ENCODE measurements around the gene FANCL. TPM values are rescaled to one million over a fixed set of nuclear protein-coding genes. Genes with fewer than 3 reads are reported as not detected.
A peak's percentile ranks its signal among the peaks of the same experiment; 100 is the strongest.

FANCL gene
- total and polyA plus RNA-seq, 9 of the 15 experiments (the other 6 are each of a cell fraction or from before 2014, with no cell fraction given), result 36.7 to 120 (median 58.5) TPM

DNA sequence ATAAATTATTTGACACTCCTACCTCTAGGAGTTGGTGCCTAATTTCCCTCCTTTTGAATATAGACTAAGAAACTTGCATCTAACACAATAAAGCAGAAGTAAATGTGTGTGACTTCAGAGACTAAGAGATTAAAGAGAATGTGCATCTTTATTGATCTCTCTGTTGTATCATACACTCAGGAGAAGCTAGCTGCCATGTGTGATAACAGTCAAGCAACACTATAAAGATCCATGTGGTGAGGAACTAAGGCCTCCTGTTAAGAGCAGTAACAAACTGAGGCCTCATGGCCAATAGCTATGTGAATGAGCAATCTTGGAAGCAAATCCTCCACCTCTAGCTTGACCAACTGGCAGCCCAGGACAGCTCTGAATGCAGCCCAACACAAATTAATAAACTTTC lies 3.4 kb downstream of the FANCL start (continued):
- TF ChIP-seq NCOA1 (IDR thresholded peaks at IDR 0.05; ENCODE audit: low read depth), result no peak
- TF ChIP-seq ZNF79 (CRISPR knock-in tag; IDR thresholded peaks at IDR 0.05; ENCODE audit: low read depth), result 0 out of 2 replicates have a peak, but pooled peaks have one; percentile 42
- TF ChIP-seq, protein P1, sequence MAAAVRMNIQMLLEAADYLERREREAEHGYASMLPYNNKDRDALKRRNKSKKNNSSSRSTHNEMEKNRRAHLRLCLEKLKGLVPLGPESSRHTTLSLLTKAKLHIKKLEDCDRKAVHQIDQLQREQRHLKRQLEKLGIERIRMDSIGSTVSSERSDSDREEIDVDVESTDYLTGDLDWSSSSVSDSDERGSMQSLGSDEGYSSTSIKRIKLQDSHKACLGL (CRISPR knock-in tag; IDR thresholded peaks at IDR 0.05; ENCODE audit: borderline replicate concordance, poor library complexity, severe bottlenecking), result no peak
- TF ChIP-seq ZNF444 (CRISPR knock-in tag; IDR thresholded peaks at IDR 0.05), result no peak
- TF ChIP-seq, protein P2, sequence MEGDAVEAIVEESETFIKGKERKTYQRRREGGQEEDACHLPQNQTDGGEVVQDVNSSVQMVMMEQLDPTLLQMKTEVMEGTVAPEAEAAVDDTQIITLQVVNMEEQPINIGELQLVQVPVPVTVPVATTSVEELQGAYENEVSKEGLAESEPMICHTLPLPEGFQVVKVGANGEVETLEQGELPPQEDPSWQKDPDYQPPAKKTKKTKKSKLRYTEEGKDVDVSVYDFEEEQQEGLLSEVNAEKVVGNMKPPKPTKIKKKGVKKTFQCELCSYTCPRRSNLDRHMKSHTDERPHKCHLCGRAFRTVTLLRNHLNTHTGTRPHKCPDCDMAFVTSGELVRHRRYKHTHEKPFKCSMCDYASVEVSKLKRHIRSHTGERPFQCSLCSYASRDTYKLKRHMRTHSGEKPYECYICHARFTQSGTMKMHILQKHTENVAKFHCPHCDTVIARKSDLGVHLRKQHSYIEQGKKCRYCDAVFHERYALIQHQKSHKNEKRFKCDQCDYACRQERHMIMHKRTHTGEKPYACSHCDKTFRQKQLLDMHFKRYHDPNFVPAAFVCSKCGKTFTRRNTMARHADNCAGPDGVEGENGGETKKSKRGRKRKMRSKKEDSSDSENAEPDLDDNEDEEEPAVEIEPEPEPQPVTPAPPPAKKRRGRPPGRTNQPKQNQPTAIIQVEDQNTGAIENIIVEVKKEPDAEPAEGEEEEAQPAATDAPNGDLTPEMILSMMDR (IDR thresholded peaks at IDR 0.05 in 2 of 3, conservative IDR thresholded peaks at IDR 0.05 in 1 of 3; ENCODE audit: insufficient read depth in 2 of 3, low read depth in 1 of 3, low read length in 3 of 3), result no peak
- no peak for TF ChIP-seq CBFB (CRISPR knock-in tag; IDR thresholded peaks at IDR 0.05)
- peak; percentile 52; the same call in 1 of the 2 replicates for TF ChIP-seq CTBP1 (IDR thresholded peaks at IDR 0.05; ENCODE audit: borderline replicate concordance)
- TF ChIP-seq MEIS2 (IDR thresholded peaks at IDR 0.05; ENCODE audit: partially characterized antibody), result peak; percentile 54
- TF ChIP-seq, protein P3, sequence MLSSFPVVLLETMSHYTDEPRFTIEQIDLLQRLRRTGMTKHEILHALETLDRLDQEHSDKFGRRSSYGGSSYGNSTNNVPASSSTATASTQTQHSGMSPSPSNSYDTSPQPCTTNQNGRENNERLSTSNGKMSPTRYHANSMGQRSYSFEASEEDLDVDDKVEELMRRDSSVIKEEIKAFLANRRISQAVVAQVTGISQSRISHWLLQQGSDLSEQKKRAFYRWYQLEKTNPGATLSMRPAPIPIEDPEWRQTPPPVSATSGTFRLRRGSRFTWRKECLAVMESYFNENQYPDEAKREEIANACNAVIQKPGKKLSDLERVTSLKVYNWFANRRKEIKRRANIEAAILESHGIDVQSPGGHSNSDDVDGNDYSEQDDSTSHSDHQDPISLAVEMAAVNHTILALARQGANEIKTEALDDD (IDR thresholded peaks at IDR 0.05), result 0 out of 2 replicates have a peak, but pooled peaks have one; percentile 29
- no peak for TF ChIP-seq PRPF4 (IDR thresholded peaks at IDR 0.05; ENCODE audit: insufficient read depth, low read depth, low read length, poor library complexity, severe bottlenecking)
- TF ChIP-seq HLTF (IDR thresholded peaks at IDR 0.05), result no peak
- TF ChIP-seq MCM7 (IDR thresholded peaks at IDR 0.05), result no peak
- TF ChIP-seq MXI1 (IDR thresholded peaks at IDR 0.05; ENCODE audit: low read depth, low read length), result no peak
- TF ChIP-seq, protein P4, sequence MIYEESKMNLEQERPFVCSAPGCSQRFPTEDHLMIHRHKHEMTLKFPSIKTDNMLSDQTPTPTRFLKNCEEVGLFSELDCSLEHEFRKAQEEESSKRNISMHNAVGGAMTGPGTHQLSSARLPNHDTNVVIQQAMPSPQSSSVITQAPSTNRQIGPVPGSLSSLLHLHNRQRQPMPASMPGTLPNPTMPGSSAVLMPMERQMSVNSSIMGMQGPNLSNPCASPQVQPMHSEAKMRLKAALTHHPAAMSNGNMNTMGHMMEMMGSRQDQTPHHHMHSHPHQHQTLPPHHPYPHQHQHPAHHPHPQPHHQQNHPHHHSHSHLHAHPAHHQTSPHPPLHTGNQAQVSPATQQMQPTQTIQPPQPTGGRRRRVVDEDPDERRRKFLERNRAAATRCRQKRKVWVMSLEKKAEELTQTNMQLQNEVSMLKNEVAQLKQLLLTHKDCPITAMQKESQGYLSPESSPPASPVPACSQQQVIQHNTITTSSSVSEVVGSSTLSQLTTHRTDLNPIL (CRISPR knock-in tag; IDR thresholded peaks at IDR 0.05), result no peak
- TF ChIP-seq, protein P5, sequence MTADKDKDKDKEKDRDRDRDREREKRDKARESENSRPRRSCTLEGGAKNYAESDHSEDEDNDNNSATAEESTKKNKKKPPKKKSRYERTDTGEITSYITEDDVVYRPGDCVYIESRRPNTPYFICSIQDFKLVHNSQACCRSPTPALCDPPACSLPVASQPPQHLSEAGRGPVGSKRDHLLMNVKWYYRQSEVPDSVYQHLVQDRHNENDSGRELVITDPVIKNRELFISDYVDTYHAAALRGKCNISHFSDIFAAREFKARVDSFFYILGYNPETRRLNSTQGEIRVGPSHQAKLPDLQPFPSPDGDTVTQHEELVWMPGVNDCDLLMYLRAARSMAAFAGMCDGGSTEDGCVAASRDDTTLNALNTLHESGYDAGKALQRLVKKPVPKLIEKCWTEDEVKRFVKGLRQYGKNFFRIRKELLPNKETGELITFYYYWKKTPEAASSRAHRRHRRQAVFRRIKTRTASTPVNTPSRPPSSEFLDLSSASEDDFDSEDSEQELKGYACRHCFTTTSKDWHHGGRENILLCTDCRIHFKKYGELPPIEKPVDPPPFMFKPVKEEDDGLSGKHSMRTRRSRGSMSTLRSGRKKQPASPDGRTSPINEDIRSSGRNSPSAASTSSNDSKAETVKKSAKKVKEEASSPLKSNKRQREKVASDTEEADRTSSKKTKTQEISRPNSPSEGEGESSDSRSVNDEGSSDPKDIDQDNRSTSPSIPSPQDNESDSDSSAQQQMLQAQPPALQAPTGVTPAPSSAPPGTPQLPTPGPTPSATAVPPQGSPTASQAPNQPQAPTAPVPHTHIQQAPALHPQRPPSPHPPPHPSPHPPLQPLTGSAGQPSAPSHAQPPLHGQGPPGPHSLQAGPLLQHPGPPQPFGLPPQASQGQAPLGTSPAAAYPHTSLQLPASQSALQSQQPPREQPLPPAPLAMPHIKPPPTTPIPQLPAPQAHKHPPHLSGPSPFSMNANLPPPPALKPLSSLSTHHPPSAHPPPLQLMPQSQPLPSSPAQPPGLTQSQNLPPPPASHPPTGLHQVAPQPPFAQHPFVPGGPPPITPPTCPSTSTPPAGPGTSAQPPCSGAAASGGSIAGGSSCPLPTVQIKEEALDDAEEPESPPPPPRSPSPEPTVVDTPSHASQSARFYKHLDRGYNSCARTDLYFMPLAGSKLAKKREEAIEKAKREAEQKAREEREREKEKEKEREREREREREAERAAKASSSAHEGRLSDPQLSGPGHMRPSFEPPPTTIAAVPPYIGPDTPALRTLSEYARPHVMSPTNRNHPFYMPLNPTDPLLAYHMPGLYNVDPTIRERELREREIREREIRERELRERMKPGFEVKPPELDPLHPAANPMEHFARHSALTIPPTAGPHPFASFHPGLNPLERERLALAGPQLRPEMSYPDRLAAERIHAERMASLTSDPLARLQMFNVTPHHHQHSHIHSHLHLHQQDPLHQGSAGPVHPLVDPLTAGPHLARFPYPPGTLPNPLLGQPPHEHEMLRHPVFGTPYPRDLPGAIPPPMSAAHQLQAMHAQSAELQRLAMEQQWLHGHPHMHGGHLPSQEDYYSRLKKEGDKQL (CRISPR knock-in tag; IDR thresholded peaks at IDR 0.05; ENCODE audit: borderline replicate concordance), result no peak
- TF ChIP-seq, protein P6, sequence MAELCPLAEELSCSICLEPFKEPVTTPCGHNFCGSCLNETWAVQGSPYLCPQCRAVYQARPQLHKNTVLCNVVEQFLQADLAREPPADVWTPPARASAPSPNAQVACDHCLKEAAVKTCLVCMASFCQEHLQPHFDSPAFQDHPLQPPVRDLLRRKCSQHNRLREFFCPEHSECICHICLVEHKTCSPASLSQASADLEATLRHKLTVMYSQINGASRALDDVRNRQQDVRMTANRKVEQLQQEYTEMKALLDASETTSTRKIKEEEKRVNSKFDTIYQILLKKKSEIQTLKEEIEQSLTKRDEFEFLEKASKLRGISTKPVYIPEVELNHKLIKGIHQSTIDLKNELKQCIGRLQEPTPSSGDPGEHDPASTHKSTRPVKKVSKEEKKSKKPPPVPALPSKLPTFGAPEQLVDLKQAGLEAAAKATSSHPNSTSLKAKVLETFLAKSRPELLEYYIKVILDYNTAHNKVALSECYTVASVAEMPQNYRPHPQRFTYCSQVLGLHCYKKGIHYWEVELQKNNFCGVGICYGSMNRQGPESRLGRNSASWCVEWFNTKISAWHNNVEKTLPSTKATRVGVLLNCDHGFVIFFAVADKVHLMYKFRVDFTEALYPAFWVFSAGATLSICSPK (IDR thresholded peaks at IDR 0.05; ENCODE audit: borderline replicate concordance), result no peak
- no peak for TF ChIP-seq ZNF232 (CRISPR knock-in tag; IDR thresholded peaks at IDR 0.05)

Measured in K562 (cell line).